Stimulated activated effector memory CD8-positive, alpha-beta T cell treated with anti-CD3 and anti-CD28 coated beads, Interleukin-12 subunit alpha, Interleukin-12 subunit beta, amount 100 ng/mL, for 72 hours (primary cell): Measurements from ENCODE around the gene MCF2L.
A peak's percentile ranks its signal among the peaks of the same experiment; 100 is the strongest.
"Not testable (repeated sequence)": the region's sequence is repeated elsewhere in the genome, so short reads cannot be mapped to it uniquely, and the experiment has no call there.

Experiments
- ATAC-seq: fragments of 150-1000 bp; cut with Tn5 transposase; 2 replicates; pipeline ENCODE4 v1.10.0; 2021
- DNase-seq, 2 donors: peaks; one replicate each; pipeline ENCODE4 v3.0.0; 2021 to 2022; ENCODE audit warnings: low spot score in 2 of 2
- H3K27ac Mint-ChIP-seq: one replicate; pipeline ENCODE4 v1.8.0; 2022; ENCODE audit warnings: mild to moderate bottlenecking, mixed read lengths
- H3K36me3 Mint-ChIP-seq: one replicate; pipeline ENCODE4 v1.8.0; 2022; ENCODE audit warnings: mild to moderate bottlenecking, mixed read lengths
- H3K4me1 Mint-ChIP-seq: one replicate; pipeline ENCODE4 v1.8.0; 2022; ENCODE audit warnings: mixed read lengths
- H3K4me3 Mint-ChIP-seq: one replicate; pipeline ENCODE4 v1.8.0; 2022; ENCODE audit warnings: mild to moderate bottlenecking, mixed read lengths
- H3K9me3 Mint-ChIP-seq: one replicate; pipeline ENCODE4 v1.8.0; 2022; ENCODE audit warnings: mixed read lengths

The MCF2L gene

GRCh38 chr13:113030259-113030640, 61.2 kb downstream of the MCF2L start:
- DNase-seq, H3K4me3 Mint-ChIP-seq, H3K9me3 Mint-ChIP-seq, ATAC-seq, H3K27ac Mint-ChIP-seq, H3K36me3 Mint-ChIP-seq, H3K4me1 Mint-ChIP-seq: not testable (repeated sequence)

- H3K27ac Mint-ChIP-seq: peak overlapping the region; percentile 60
- H3K9me3 Mint-ChIP-seq: no peaks in the 10 kb centered on the region
- no peak overlapping the region for H3K4me3 Mint-ChIP-seq
- ATAC-seq (no peak), DNase-seq (no peak)
- H3K36me3 Mint-ChIP-seq: no peaks in the 10 kb centered on the region
- H3K4me1 Mint-ChIP-seq: peaks cover 8% of the 10 kb centered on the region
Observed at GRCh38 chr13:113031465-113031864, 62.5 kb downstream of the MCF2L start.

- Mint-ChIP-seq H3K4me1 (peaks cover 8% of the 10 kb centered on the region), H3K4me3 (no peak overlapping the region), H3K36me3 (no peaks in the 10 kb centered on the region), H3K27ac (no peak overlapping the region), H3K9me3 (no peaks in the 10 kb centered on the region)
- ATAC-seq (no peak), DNase-seq (no peak)
Observed at GRCh38 chr13:113032291-113032690, 63.3 kb downstream of the MCF2L start.

- H3K36me3 Mint-ChIP-seq: no peaks in the 10 kb centered on the region
- peaks cover 8% of the 10 kb centered on the region for H3K4me1 Mint-ChIP-seq
- no peak overlapping the region for H3K4me3 Mint-ChIP-seq
- ATAC-seq: no peak
- DNase-seq: no peak
- H3K9me3 Mint-ChIP-seq: no peaks in the 10 kb centered on the region
- no peak overlapping the region for H3K27ac Mint-ChIP-seq
Observed at GRCh38 chr13:113033054-113033850, 64.2 kb downstream of the MCF2L start.

GRCh38 chr13:113034451-113035212, 65.6 kb downstream of the MCF2L start:
- DNase-seq (no peak), ATAC-seq (no peak)
- no peak overlapping the region for H3K4me3 Mint-ChIP-seq
- H3K36me3 Mint-ChIP-seq: no peaks in the 10 kb centered on the region
- peaks cover 8% of the 10 kb centered on the region for H3K4me1 Mint-ChIP-seq
- H3K9me3 Mint-ChIP-seq: no peaks in the 10 kb centered on the region
- H3K27ac Mint-ChIP-seq: no peak overlapping the region

- ATAC-seq: no peak
- no peaks in the 10 kb centered on the region for H3K9me3 Mint-ChIP-seq
- no peak for DNase-seq
- no peak overlapping the region for H3K4me3 Mint-ChIP-seq
- H3K36me3 Mint-ChIP-seq: no peaks in the 10 kb centered on the region
- H3K4me1 Mint-ChIP-seq: peaks cover 8% of the 10 kb centered on the region
- no peak overlapping the region for H3K27ac Mint-ChIP-seq
Observed at GRCh38 chr13:113035213-113035800, 66.3 kb downstream of the MCF2L start.

GRCh38 chr13:113036401-113036800, 67.4 kb downstream of the MCF2L start:
- no peak overlapping the region for H3K27ac Mint-ChIP-seq
- no peak for DNase-seq
- ATAC-seq: no peak
- H3K36me3 Mint-ChIP-seq: no peaks in the 10 kb centered on the region
- no peaks in the 10 kb centered on the region for H3K4me1 Mint-ChIP-seq
- no peak overlapping the region for H3K4me3 Mint-ChIP-seq
- no peaks in the 10 kb centered on the region for H3K9me3 Mint-ChIP-seq

GRCh38 chr13:113040031-113040430, 71.0 kb downstream of the MCF2L start:
- Mint-ChIP-seq H3K36me3 (no peaks in the 10 kb centered on the region), H3K4me3 (no peak overlapping the region)

GRCh38 chr13:113040597-113041292, 71.7 kb downstream of the MCF2L start:
- Mint-ChIP-seq H3K4me1 (no peaks in the 10 kb centered on the region), H3K4me3 (no peak overlapping the region), H3K36me3 (no peaks in the 10 kb centered on the region), H3K27ac (no peak overlapping the region), H3K9me3 (no peaks in the 10 kb centered on the region)
- no peak for ATAC-seq
- no peak for DNase-seq

More at GRCh38 chr13:113040031-113040430, 71.0 kb downstream of the MCF2L start:
- Mint-ChIP-seq H3K27ac (no peak overlapping the region), H3K9me3 (no peaks in the 10 kb centered on the region), H3K4me1 (no peaks in the 10 kb centered on the region)
- ATAC-seq (no peak), DNase-seq (no peak)

GRCh38 chr13:113041293-113041690, 72.3 kb downstream of the MCF2L start:
- no peak overlapping the region for H3K4me3 Mint-ChIP-seq
- DNase-seq (no peak), ATAC-seq (no peak)

GRCh38 chr13:113041896-113042295, 72.9 kb downstream of the MCF2L start:
- DNase-seq (no peak), ATAC-seq (no peak)
- Mint-ChIP-seq H3K9me3 (no peaks in the 10 kb centered on the region), H3K27ac (no peak overlapping the region), H3K36me3 (no peaks in the 10 kb centered on the region), H3K4me3 (no peak overlapping the region), H3K4me1 (no peaks in the 10 kb centered on the region)

More at GRCh38 chr13:113041293-113041690, 72.3 kb downstream of the MCF2L start:
- Mint-ChIP-seq H3K27ac (no peak overlapping the region), H3K4me1 (no peaks in the 10 kb centered on the region), H3K36me3 (no peaks in the 10 kb centered on the region), H3K9me3 (no peaks in the 10 kb centered on the region)

GRCh38 chr13:113042456-113042855, 73.4 kb downstream of the MCF2L start:
- H3K27ac Mint-ChIP-seq: no peak overlapping the region
- no peaks in the 10 kb centered on the region for H3K9me3 Mint-ChIP-seq
- DNase-seq: no peak
- no peaks in the 10 kb centered on the region for H3K4me1 Mint-ChIP-seq
- H3K4me3 Mint-ChIP-seq: no peak overlapping the region
- no peak for ATAC-seq
- no peaks in the 10 kb centered on the region for H3K36me3 Mint-ChIP-seq

- H3K4me3 Mint-ChIP-seq: no peak overlapping the region
- H3K27ac Mint-ChIP-seq: no peak overlapping the region
- no peak for DNase-seq
- H3K9me3 Mint-ChIP-seq: no peaks in the 10 kb centered on the region
- ATAC-seq: no peak
- H3K4me1 Mint-ChIP-seq: no peaks in the 10 kb centered on the region
- H3K36me3 Mint-ChIP-seq: no peaks in the 10 kb centered on the region
Observed at GRCh38 chr13:113043001-113043630, 74.1 kb downstream of the MCF2L start.

- Mint-ChIP-seq H3K36me3 (no peaks in the 10 kb centered on the region), H3K27ac (no peak overlapping the region), H3K4me1 (no peaks in the 10 kb centered on the region), H3K9me3 (no peaks in the 10 kb centered on the region), H3K4me3 (no peak overlapping the region)
- ATAC-seq (no peak), DNase-seq (no peak)
Observed at GRCh38 chr13:113043931-113044330, 74.9 kb downstream of the MCF2L start.
